Testis (tissue), 3 donors: ENCODE results near the gene HNRNPA1. TPM values are rescaled to one million over a fixed set of nuclear protein-coding genes. Genes with fewer than 3 reads are reported as not detected.

Source experiments
- DNase-seq: peaks from one replicate; pipeline ENCODE4 v3.0.0-alpha.2; 2019
- H3K27ac ChIP-seq, 2 donors: fragments of 200-600 bp; sonication (generic); one replicate each; pipeline ENCODE4 v1.5.1; 2019
- H3K27me3 ChIP-seq: fragments of 200-600 bp; sonication (generic); one replicate; pipeline ENCODE4 v1.5.1; 2019
- H3K36me3 ChIP-seq: fragments of 200-600 bp; sonication (generic); one replicate; pipeline ENCODE4 v1.5.1; 2017; ENCODE audit warnings: low read depth; ENCODE audit errors: missing control alignments
- H3K4me1 ChIP-seq: fragments of 200-600 bp; sonication (generic); one replicate; pipeline ENCODE4 v1.5.1; 2019
- H3K4me3 ChIP-seq, 2 donors: fragments of 200-600 bp; sonication (generic); one replicate each; pipeline ENCODE4 v1.5.1; 2017 to 2019
- H3K9me3 ChIP-seq: fragments of 200-600 bp; sonication (generic); one replicate; pipeline ENCODE4 v1.5.1; 2017
- CTCF ChIP-seq, 3 experiments: fragments of 450-650 bp in 2 of 3; fragments of 200-600 bp in 1 of 3; sonication (generic) in 1 of 3; IDR thresholded peaks; one replicate each; pipeline ENCODE4 v1.5.1; 2016 to 2019; ENCODE audit warnings: antibody characterized with exemption in 3 of 3, mild to moderate bottlenecking in 2 of 3, moderate library complexity in 1 of 3
- POLR2A ChIP-seq: fragments of 450-650 bp; IDR thresholded peaks from one replicate; pipeline ENCODE4 v1.6.1; 2017; ENCODE audit warnings: antibody characterized with exemption, mild to moderate bottlenecking, moderate library complexity
- WGBS, 2 donors: methylation state at CpG; one replicate each; pipeline ENCODE4 v1.1.5; 2018; 5-methylcytosine and 5-hydroxymethylcytosine counted together
- intact Hi-C: fragments of 100-400 bp; cut with DNase I; formaldehyde crosslinking; loops from one replicate; pipeline ENCODE4 v1.15.1; 2023; ENCODE audit warnings: low total_unique reads
- polyA plus RNA-seq: library from polyadenylated mRNA; stranded (reverse); fragments of 350-450 nt; fragmentation: Illumina TruSeq; extraction: RNeasy Lipid Tissue Mini Kit (QIAGEN cat#74804); gene quantifications from one replicate; pipeline ENCODE4 v1.2.3, GENCODE V29; 2014; ENCODE audit warnings: low read depth, low replicate concordance; ENCODE audit not compliant: insufficient read depth
- total RNA-seq, 2 donors: library from RNA; depleted of rRNA; stranded (reverse); fragments of >200 nt; gene quantifications; one replicate each; pipeline ENCODE4 v1.2.3, GENCODE V29; 2016

The HNRNPA1 gene
- total and polyA plus RNA-seq, 3 donors from 2014 or later = 250 to 534 (median 293) TPM

- WGBS, 2 donors = 59 to 68% methylated on average over 8 of the region's 8 CpGs
- H3K4me1 ChIP-seq = peaks cover 22% of the 10 kb centered on the region
- no peaks in the 10 kb centered on the region for H3K36me3 ChIP-seq
- TF ChIP-seq POLR2A (no peak), CTCF (IDR thresholded peaks at IDR 0.05) (no peak)
- no peaks in the 10 kb centered on the region for H3K9me3 ChIP-seq
- intact Hi-C loops = loop anchor here (10.0 kb wide), 1 partner anchor 77 kb away; the partner anchor contains the start of gene GPR84
- DNase-seq = no peak
- no peak overlapping the region for H3K4me3 ChIP-seq
- H3K27me3 ChIP-seq = no peaks in the 10 kb centered on the region
- peak overlapping the region in 1 of 2 donors; percentile 19 for H3K27ac ChIP-seq
Observed at GRCh38 chr12:54287261-54288157, 7.0 kb downstream of the HNRNPA1 start.

- TF ChIP-seq CTCF (IDR thresholded peaks at IDR 0.05) (no peak), POLR2A (no peak)
- Histone ChIP-seq H3K27ac (no peak overlapping the region), H3K4me1 (peaks cover 15% of the 10 kb centered on the region), H3K27me3 (no peaks in the 10 kb centered on the region), H3K36me3 (no peaks in the 10 kb centered on the region), H3K9me3 (no peaks in the 10 kb centered on the region), H3K4me3 (no peak overlapping the region)
- WGBS, 2 donors = 70 to 74% methylated on average over 5 to 30 of the region's 30 CpGs
- DNase-seq = no peak
- intact Hi-C loops = no loop called here
Observed at GRCh38 chr12:54292083-54292930, 11.8 kb downstream of the HNRNPA1 start.

GRCh38 chr12:54292931-54293241, 12.4 kb downstream of the HNRNPA1 start:
- no peak for DNase-seq
- no peak for TF ChIP-seq POLR2A
- Histone ChIP-seq H3K27ac (peak overlapping the region in 1 of 2 donors; percentile 10), H3K27me3 (no peaks in the 10 kb centered on the region), H3K36me3 (no peaks in the 10 kb centered on the region), H3K4me1 (peaks cover 15% of the 10 kb centered on the region), H3K9me3 (no peaks in the 10 kb centered on the region), H3K4me3 (no peak overlapping the region)
- intact Hi-C loops = no loop called here
- WGBS, 2 donors = 80 to 87% methylated on average over 1 to 7 of the region's 7 CpGs

GRCh38 chr12:54294152-54294952, 13.8 kb downstream of the HNRNPA1 start:
- Histone ChIP-seq H3K27ac (no peak overlapping the region), H3K4me3 (no peak overlapping the region), H3K4me1 (peaks cover 15% of the 10 kb centered on the region), H3K36me3 (no peaks in the 10 kb centered on the region), H3K9me3 (no peaks in the 10 kb centered on the region), H3K27me3 (no peaks in the 10 kb centered on the region)
- TF ChIP-seq CTCF (IDR thresholded peaks at IDR 0.05) (peak in 2 of 3 experiments; percentile 55 to 56), POLR2A (no peak)
- intact Hi-C loops = no loop called here
- WGBS, 2 donors = 66 to 74% methylated on average over 8 to 9 of the region's 9 CpGs
- DNase-seq = peak; percentile 58
